GM12865 (cell line): ENCODE results near the gene PTH1R.
A peak's percentile ranks its signal among the peaks of the same experiment; 100 is the strongest.

ENCODE experiments used
- DNase-seq: peaks from one replicate; pipeline ENCODE4 v3.0.0; 2010; ENCODE audit warnings: low read depth
- H3K4me3 ChIP-seq: 2 replicates; pipeline ENCODE4 v1.5.1; 2011; ENCODE audit warnings: mild to moderate bottlenecking, low read depth, low read length, control low read depth
- TF ChIP-seq, protein P1 (sequence below): IDR thresholded peaks from 2 replicates; pipeline ENCODE4 v1.5.1; 2011; ENCODE audit warnings: low read length, control low read depth, low read depth, inconsistent platforms; ENCODE audit not compliant: insufficient read depth; ENCODE audit errors: missing control alignments

PTH1R gene

DNA sequence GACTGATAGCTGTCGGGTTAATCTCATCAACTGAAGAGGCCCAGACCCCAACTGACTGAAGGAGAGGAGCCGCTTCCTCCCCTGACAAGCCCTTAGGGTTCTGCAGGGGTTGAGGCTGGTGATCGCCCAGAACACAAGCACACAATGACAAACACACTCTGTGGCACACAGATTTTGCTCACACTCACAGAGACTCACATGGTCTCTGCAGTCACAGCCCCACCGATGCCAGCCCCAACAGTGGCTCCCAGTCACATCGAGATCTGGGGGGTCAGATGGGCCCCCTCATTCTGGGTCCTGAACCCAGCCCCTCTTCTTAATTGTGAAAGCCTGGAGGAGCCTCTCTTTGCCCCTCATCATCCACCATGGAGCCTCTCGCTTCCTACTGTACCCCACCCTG lies 16.7 kb downstream of the PTH1R start:
- no peak for DNase-seq
- TF ChIP-seq, protein P1, sequence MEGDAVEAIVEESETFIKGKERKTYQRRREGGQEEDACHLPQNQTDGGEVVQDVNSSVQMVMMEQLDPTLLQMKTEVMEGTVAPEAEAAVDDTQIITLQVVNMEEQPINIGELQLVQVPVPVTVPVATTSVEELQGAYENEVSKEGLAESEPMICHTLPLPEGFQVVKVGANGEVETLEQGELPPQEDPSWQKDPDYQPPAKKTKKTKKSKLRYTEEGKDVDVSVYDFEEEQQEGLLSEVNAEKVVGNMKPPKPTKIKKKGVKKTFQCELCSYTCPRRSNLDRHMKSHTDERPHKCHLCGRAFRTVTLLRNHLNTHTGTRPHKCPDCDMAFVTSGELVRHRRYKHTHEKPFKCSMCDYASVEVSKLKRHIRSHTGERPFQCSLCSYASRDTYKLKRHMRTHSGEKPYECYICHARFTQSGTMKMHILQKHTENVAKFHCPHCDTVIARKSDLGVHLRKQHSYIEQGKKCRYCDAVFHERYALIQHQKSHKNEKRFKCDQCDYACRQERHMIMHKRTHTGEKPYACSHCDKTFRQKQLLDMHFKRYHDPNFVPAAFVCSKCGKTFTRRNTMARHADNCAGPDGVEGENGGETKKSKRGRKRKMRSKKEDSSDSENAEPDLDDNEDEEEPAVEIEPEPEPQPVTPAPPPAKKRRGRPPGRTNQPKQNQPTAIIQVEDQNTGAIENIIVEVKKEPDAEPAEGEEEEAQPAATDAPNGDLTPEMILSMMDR: no peak
- H3K4me3 ChIP-seq: no peak overlapping the region

DNA sequence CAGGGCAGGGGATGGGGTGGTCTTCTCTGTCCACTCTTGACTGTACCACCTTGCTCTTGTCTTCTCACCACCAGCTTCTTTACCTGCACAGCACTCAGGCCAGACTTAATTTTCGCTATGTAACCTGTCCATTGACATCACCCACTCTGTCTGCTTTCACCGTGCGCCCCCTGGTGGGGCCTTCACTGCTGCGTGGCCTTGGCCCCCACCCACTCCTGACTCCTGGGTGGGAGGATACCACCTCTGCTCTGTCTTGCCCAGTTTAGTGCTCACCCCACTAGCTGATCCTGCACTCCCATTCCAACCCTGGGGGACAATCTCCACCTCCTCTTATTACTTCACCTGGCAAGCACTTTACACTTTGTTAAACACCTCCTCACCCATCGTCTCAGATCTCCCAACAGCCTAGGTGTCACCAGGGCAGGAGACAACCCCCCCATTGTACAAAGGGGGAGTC lies 17.7 kb downstream of the PTH1R start:
- peak; percentile 72 for DNase-seq
- no peak overlapping the region for H3K4me3 ChIP-seq
- TF ChIP-seq, protein P1: peak; percentile 90

DNA sequence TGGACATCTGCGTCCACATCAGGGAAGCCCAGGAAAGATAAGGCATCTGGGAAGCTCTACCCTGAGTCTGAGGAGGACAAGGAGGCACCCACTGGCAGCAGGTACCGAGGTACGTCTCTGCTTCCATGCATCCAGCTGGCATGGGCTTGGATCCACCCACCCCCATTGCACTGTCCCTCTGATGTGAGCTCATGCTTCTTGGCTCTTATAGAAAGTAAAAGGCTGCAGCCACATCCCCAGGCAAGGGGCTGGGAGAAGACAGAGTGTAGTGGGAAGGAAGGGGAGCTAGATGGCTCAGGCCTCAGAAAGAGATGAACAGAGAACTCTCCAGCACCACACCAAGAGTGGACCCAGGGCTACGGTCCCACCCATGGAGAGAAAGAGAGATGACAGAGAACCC lies 18.2 kb downstream of the PTH1R start:
- no peak overlapping the region for H3K4me3 ChIP-seq
- TF ChIP-seq, protein P1: no peak
- no peak for DNase-seq

DNA sequence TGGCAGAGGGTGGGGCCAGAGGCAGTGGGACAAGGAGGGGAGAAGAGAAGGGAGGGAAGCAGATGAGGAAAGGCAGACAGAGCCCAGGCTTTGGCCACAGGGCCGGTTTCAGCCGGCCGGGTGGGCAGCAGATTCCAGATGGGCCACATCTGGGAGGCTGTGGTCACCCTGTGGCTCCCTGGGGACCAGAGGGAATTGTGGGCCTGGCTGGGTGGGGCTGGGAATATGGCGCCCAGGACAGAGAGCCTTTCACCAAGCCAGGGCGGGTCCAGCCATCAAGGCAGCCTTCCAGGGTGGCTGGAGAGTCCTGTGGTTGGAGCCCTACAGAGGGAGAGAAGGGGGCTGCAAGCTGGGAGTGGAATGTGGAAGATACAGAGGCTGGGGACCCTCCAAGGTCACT lies 18.9 kb downstream of the PTH1R start:
- no peak overlapping the region for H3K4me3 ChIP-seq
- TF ChIP-seq, protein P1: no peak
- DNase-seq: no peak

DNA sequence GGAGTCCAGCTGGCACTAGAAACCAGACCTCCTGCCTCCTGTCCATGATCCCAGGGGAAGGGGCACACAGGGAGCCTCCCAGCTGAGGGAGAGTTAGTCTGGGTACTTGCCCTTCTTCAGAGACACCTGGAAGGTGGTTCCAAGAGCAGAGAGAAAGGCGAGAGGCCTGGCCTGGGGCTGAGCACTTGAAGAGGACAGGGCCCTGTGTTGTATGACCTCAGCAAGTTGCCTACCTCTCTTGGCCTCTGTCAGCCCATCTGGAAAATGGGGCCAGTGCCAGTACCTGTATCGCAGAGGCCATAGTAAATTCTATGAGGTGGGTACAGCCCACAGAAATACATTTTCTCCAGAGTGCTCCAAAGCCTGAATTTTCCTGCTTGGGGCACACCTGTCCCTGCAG lies 19.5 kb downstream of the PTH1R start:
- no peak overlapping the region for H3K4me3 ChIP-seq
- TF ChIP-seq, protein P1: no peak
- DNase-seq: no peak

DNA sequence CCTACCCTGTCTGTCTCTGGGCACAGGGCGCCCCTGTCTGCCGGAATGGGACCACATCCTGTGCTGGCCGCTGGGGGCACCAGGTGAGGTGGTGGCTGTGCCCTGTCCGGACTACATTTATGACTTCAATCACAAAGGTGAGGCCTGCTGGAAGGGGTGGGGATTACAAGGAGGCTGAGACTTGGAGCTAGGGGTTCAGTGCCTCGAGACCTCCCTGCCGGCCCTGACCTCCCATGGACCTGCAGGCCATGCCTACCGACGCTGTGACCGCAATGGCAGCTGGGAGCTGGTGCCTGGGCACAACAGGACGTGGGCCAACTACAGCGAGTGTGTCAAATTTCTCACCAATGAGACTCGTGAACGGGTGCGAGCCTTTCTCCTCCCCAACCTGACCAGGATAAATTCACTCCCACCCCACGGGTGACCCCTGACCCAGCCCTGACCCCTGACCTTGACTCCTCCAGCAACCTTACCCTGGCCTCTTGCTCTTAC lies 20.4 kb downstream of the PTH1R start:
- DNase-seq: no peak
- TF ChIP-seq, protein P1: no peak
- no peak overlapping the region for H3K4me3 ChIP-seq
